Measurements from ENCODE around the gene STK40.

STK40 gene

GRCh38 chr1:36323636-36324352 lies 61.9 kb downstream of the STK40 start, which contains the start of gene EVA1B:
Gene EVA1B (minus strand): TSS chr1:36323645. CDS start chr1:36323037, 608 bp downstream.
- TF ChIP-seq CTCF (IDR thresholded peaks at IDR 0.05; ENCODE audit: insufficient read depth, low read depth, low read length, missing control alignments) = no peak

GRCh38 chr1:36322786-36323635 lies 62.7 kb downstream of the STK40 start:
- H3K4me3 ChIP-seq (ENCODE audit: low read depth, low read length) = peak overlapping the region; percentile 53
- peak; percentile 38 for DNase-seq (ENCODE audit: low read depth)
- no peak for TF ChIP-seq CTCF (IDR thresholded peaks at IDR 0.05; ENCODE audit: insufficient read depth, low read depth, low read length, missing control alignments)

More at GRCh38 chr1:36323636-36324352, 61.9 kb downstream of the STK40 start, which contains the start of gene EVA1B:
- H3K4me3 ChIP-seq (ENCODE audit: low read depth, low read length) = peak within 1 kb of the TSS; percentile 53
- DNase-seq (ENCODE audit: low read depth) = peak; percentile 59

GRCh38 chr1:36322041-36322785 lies 63.5 kb downstream of the STK40 start:
- no peak for TF ChIP-seq CTCF (IDR thresholded peaks at IDR 0.05; ENCODE audit: insufficient read depth, low read depth, low read length, missing control alignments)
- no peak overlapping the region for H3K4me3 ChIP-seq (ENCODE audit: low read depth, low read length)
- DNase-seq (ENCODE audit: low read depth) = no peak

DNA sequence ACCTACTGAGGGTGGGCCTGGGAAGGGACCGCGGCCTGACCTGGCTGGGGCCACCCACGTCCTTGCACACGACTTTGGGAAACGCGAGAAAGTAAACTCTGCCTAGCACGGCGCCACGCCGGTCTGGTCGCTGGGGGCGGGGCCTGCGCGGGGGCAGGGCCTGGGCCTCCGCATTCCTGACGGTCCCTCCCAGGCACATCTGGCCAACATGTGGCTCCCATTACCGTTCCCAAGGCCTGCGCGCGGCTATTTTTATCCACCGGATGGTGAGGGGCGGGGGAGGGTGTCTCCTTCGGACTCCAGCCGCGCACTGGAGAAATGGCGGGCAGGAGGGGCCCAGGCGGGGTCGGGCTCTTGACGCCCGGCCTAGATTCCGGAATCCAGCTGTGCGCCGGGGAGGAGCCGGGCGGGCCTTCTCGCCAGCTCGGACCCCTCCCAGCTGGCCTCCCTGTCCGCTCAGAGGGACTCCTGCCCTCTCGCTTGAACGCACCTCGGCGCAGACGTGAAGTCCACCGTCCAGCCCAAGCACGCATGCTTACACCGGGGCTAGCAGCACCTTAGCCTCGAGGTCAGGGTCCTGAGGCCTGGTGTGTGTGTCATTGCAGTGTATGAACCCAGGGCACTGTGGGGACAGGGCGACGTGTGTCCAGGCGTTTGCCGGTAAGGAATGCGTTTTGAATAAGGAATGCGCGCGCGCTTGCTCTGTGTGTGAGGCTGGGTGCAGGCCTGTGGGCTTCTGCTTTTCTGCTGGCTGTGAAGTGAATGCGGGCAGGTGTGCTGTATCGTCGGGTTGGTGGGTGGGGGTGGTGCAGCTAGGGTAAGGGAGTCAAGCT lies 64.4 kb downstream of the STK40 start:
- peak; percentile 19 for DNase-seq (ENCODE audit: low read depth)
- no peak for TF ChIP-seq CTCF (IDR thresholded peaks at IDR 0.05; ENCODE audit: insufficient read depth, low read depth, low read length, missing control alignments)
- peak overlapping the region; percentile 22 for H3K4me3 ChIP-seq (ENCODE audit: low read depth, low read length)

DNA sequence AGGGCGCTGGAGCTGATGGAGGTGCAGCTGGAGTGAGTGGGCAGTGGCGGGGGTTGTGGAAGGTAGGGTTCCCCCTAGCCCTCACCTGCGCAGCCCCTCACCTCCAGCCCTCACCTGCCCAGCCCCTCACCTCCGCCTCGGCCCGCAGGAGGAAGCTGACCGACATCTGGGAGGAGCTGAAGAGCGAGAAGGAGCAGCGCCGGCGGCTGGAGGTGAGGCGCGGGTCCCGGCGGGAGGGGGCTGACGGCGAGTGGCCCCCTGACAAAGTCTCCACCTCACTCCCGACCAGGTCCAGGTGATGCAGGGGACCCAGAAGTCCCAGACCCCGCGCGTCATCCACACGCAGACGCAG lies 65.0 kb downstream of the STK40 start:
- H3K4me3 ChIP-seq (ENCODE audit: low read depth, low read length) = no peak overlapping the region; the same call in 1 of the 2 replicates
- DNase-seq (ENCODE audit: low read depth) = no peak
- TF ChIP-seq CTCF (IDR thresholded peaks at IDR 0.05; ENCODE audit: insufficient read depth, low read depth, low read length, missing control alignments) = no peak

DNA sequence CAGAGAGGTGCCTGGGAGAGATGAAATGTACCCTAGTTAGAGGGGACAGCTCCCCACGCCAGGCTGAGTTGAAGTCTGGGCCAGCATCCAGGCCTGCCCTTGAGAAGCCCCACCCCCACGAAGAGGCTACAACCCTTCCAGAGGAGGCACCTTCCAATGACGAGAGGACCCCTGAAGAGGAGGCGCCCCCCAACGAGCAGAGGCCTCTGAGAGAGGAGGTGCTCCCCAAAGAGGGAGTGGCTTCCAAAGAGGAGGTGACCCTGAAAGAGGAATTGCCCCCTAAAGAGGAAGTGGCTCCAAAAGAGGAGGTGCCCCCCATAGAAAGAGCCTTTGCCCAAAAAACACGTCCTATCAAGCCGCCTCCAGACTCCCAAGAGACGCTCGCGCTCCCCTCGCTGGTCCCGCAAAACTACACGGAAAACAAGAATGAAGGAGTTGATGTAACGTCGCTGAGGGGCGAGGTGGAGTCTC lies 65.4 kb downstream of the STK40 start:
- no peak overlapping the region for H3K4me3 ChIP-seq (ENCODE audit: low read depth, low read length)
- no peak for DNase-seq (ENCODE audit: low read depth)
- TF ChIP-seq CTCF (IDR thresholded peaks at IDR 0.05; ENCODE audit: insufficient read depth, low read depth, low read length, missing control alignments) = no peak
